B cell (primary cell): ENCODE data around the gene CFAP53. TPM values are rescaled to one million over a fixed set of nuclear protein-coding genes. Genes with fewer than 3 reads are reported as not detected.
"Not testable (repeated sequence)": the region's sequence is repeated elsewhere in the genome, so short reads cannot be mapped to it uniquely, and the experiment has no call there.

ENCODE experiments used
- ATAC-seq: fragments of 200-7000 bp; cut with Tn5 transposase; one replicate; pipeline ENCODE4 v1.10.0; 2021; ENCODE audit warnings: low read depth, mild to moderate bottlenecking, moderate number of reproducible peaks, moderate library complexity
- CTCF ChIA-PET: fragments of 350-600 bp; sonication (Branson Sonifier 250); formaldehyde crosslinking; loops from one replicate; lab custom pipeline; 2021; ENCODE audit warnings: antibody characterized with exemption, inconsistent platforms; lab: Charles Lee
- POLR2A ChIA-PET: fragments of 350-600 bp; sonication (Branson Sonifier 250); formaldehyde crosslinking; loops from one replicate; lab custom pipeline; 2021; ENCODE audit warnings: antibody characterized with exemption; lab: Charles Lee
- DNase-seq: peaks from one replicate; pipeline ENCODE4 v3.0.0; 2013
- H2AFZ ChIP-seq: 2 replicates; pipeline ENCODE4 v1.6.1; 2012; ENCODE audit warnings: mild to moderate bottlenecking, low read depth, low read length; ENCODE audit not compliant: insufficient read depth, poor library complexity, severe bottlenecking
- H3K27ac ChIP-seq, 2 donors: 1 replicate in 1 of 2; 2 replicates in 1 of 2; pipeline ENCODE4 v1.5.1; 2012 to 2013; ENCODE audit warnings: low read length in 2 of 2, mild to moderate bottlenecking in 2 of 2, moderate library complexity in 1 of 2
- H3K27me3 ChIP-seq, 4 experiments: fragments of 200-600 bp in 1 of 4; sonication (generic) in 1 of 4; replicated peaks in 1 of 4; 1 replicate in 2 of 4; 2 replicates in 2 of 4; pipeline versions ENCODE4 v1.6.1 to v1.7.0; 2013 to 2016; ENCODE audit warnings: low read length in 3 of 4, mild to moderate bottlenecking in 2 of 4, mixed read lengths in 1 of 4, moderate library complexity in 1 of 4; ENCODE audit not compliant: insufficient read depth in 4 of 4, control insufficient read depth in 3 of 4; ENCODE audit errors: control extremely low read depth in 1 of 4
- H3K36me3 ChIP-seq, 2 experiments: replicated peaks in 1 of 2; 1 replicate in 1 of 2; 2 replicates in 1 of 2; pipeline versions ENCODE4 v1.6.1 to v1.7.1; 2013; ENCODE audit warnings: low read length in 1 of 2; ENCODE audit not compliant: insufficient read depth in 2 of 2, control insufficient read depth in 1 of 2; ENCODE audit errors: control extremely low read depth in 1 of 2, extremely low read depth in 1 of 2
- H3K4me1 ChIP-seq, 2 donors: fragments of 200-600 bp in 1 of 2; sonication (generic) in 1 of 2; 1 replicate in 1 of 2; 2 replicates in 1 of 2; pipeline versions ENCODE4 v1.5.1 to v1.6.1; 2013 to 2017; ENCODE audit warnings: low read length in 2 of 2; ENCODE audit not compliant: control insufficient read depth in 2 of 2, insufficient read depth in 2 of 2
- H3K4me2 ChIP-seq: replicated peaks from 2 replicates; pipeline ENCODE3; 2012; ENCODE audit warnings: mild to moderate bottlenecking, low read depth, low read length; ENCODE audit not compliant: poor library complexity, severe bottlenecking
- H3K4me3 ChIP-seq, 5 experiments: fragments of 200-600 bp in 1 of 5; sonication (generic) in 1 of 5; 1 replicate in 3 of 5; 2 replicates in 2 of 5; pipeline versions ENCODE4 v1.5.1 to v1.7.0; 2011 to 2016; ENCODE audit warnings: low read length in 4 of 5, mild to moderate bottlenecking in 4 of 5, low read depth in 2 of 5, control low read depth in 1 of 5, moderate library complexity in 1 of 5; ENCODE audit not compliant: insufficient read depth in 1 of 5; ENCODE audit errors: control extremely low read depth in 1 of 5, extremely low read depth in 1 of 5
- H3K79me2 ChIP-seq: fragments of 200-600 bp; sonication (generic); one replicate; pipeline ENCODE4 v1.6.0; 2016; ENCODE audit warnings: low read length; ENCODE audit not compliant: control insufficient read depth, insufficient read depth
- H3K9ac ChIP-seq: fragments of 200-600 bp; sonication (generic); 2 replicates; pipeline ENCODE4 v1.6.1; 2017; ENCODE audit warnings: mild to moderate bottlenecking, low read length, moderate library complexity
- H3K9me3 ChIP-seq, 3 donors: one replicate each; pipeline versions ENCODE4 v1.6.1 to v1.7.1; 2013; ENCODE audit warnings: low read length in 2 of 3; ENCODE audit not compliant: control insufficient read depth in 2 of 3, insufficient read depth in 1 of 3; ENCODE audit errors: control extremely low read depth in 1 of 3
- H4K20me1 ChIP-seq: 2 replicates; pipeline ENCODE4 v1.6.0; 2012; ENCODE audit warnings: mild to moderate bottlenecking, low read length; ENCODE audit not compliant: insufficient read depth, control insufficient read depth, poor library complexity, severe bottlenecking
- H3K27ac Mint-ChIP-seq: one replicate; pipeline ENCODE4 v1.8.0; 2021; ENCODE audit warnings: mixed read lengths
- H3K27me3 Mint-ChIP-seq: one replicate; pipeline ENCODE4 v1.8.0; 2021; ENCODE audit warnings: mixed read lengths
- H3K4me1 Mint-ChIP-seq: one replicate; pipeline ENCODE4 v1.8.0; 2021; ENCODE audit warnings: mixed read lengths
- H3K4me3 Mint-ChIP-seq: one replicate; pipeline ENCODE4 v1.8.0; 2021; ENCODE audit warnings: mixed read lengths
- H3K9me3 Mint-ChIP-seq: one replicate; pipeline ENCODE4 v1.8.0; 2022; ENCODE audit warnings: mixed read lengths; ENCODE audit not compliant: insufficient read depth
- EZH2 ChIP-seq: IDR thresholded peaks from 2 replicates; pipeline ENCODE4 v1.6.1; 2012; ENCODE audit warnings: borderline replicate concordance, low read depth, mild to moderate bottlenecking, moderate library complexity, low read length; ENCODE audit not compliant: insufficient read depth, poor library complexity, severe bottlenecking
- WGBS: methylation state at CpG from one replicate; pipeline ENCODE4 v1.1.5; 2013; ENCODE audit warnings: missing lambda C conversion rate; ENCODE audit not compliant: insufficient coverage; 5-methylcytosine and 5-hydroxymethylcytosine counted together
- intact Hi-C: fragments of 100-400 bp; cut with micrococcal nuclease; formaldehyde crosslinking; loops from one replicate; pipeline ENCODE4 v1.10.0; 2022
- polyA plus RNA-seq: library from polyadenylated mRNA; depleted of rRNA; stranded (reverse); fragments of >200 nt; gene quantifications from 2 replicates; pipeline ENCODE4 v1.2.3, GENCODE V29; 2012
- total RNA-seq, 2 donors: library from RNA; stranded (reverse); fragments of 120-200 nt in 1 of 2; gene quantifications; 1 replicate in 1 of 2; 2 replicates in 1 of 2; pipeline versions ENCODE4 v1.2.3 to v1.2.4, GENCODE V29; 2013 to 2022
- TF ChIP-seq, protein P1 (sequence below): fragments of 200-600 bp; IDR thresholded peaks from one replicate; pipeline ENCODE4 v1.8.0; 2022; ENCODE audit warnings: antibody characterized with exemption, mild to moderate bottlenecking

The CFAP53 gene
- total and polyA plus RNA-seq, 2 donors (not counting 1 experiment from before 2014, with no cell fraction given): 0.04 to 0.79 TPM

DNA sequence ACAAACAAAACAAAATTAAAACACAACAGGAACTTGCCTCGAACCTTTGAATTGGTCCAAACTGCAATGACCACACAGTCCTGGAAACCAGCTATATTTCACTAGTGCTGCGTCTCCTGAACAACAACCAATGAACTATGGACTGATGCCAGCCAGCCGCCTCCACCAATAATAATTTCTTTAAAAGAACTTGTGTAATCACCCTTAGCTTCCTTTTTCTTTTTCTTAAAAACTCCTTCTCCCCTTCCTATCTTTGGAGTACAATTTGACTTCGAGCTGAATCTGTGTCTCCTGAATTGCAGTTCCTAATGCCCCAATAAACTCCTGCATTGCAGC is 22.8 kb upstream of the CFAP53 start:
- CTCF ChIA-PET: interaction anchor here (1.3 to 4.0 kb wide), 4 partner anchors 18 to 68 kb away, joined by 4 to 22 read pairs (median 8); partner anchors contain the start of gene CFAP53
- no peaks in the 10 kb centered on the region for H3K27me3 Mint-ChIP-seq
- 93% methylated on average over 4 of the region's 4 CpGs for WGBS
- TF ChIP-seq EZH2: no peak
- TF ChIP-seq, protein P1, sequence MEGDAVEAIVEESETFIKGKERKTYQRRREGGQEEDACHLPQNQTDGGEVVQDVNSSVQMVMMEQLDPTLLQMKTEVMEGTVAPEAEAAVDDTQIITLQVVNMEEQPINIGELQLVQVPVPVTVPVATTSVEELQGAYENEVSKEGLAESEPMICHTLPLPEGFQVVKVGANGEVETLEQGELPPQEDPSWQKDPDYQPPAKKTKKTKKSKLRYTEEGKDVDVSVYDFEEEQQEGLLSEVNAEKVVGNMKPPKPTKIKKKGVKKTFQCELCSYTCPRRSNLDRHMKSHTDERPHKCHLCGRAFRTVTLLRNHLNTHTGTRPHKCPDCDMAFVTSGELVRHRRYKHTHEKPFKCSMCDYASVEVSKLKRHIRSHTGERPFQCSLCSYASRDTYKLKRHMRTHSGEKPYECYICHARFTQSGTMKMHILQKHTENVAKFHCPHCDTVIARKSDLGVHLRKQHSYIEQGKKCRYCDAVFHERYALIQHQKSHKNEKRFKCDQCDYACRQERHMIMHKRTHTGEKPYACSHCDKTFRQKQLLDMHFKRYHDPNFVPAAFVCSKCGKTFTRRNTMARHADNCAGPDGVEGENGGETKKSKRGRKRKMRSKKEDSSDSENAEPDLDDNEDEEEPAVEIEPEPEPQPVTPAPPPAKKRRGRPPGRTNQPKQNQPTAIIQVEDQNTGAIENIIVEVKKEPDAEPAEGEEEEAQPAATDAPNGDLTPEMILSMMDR: no peak
- H3K79me2 ChIP-seq: peaks cover 10% of the 10 kb centered on the region
- no peak overlapping the region for H3K4me2 ChIP-seq
- H3K4me3 Mint-ChIP-seq: peak overlapping the region; percentile 70
- intact Hi-C loops: loop anchor here (5.0 kb wide), 2 partner anchors 908 to 1337 kb away; partner anchors contain the start of genes MEX3C and SMAD7
- DNase-seq: no peak
- H3K27ac ChIP-seq: no peak overlapping the region
- H3K36me3 ChIP-seq: peaks cover 0 to 21% of the 10 kb centered on the region in 2 experiments
- H3K4me3 ChIP-seq: no peak overlapping the region
- POLR2A ChIA-PET: no interaction called here
- H3K9me3 ChIP-seq: no peaks in the 10 kb centered on the region
- peaks cover 7% of the 10 kb centered on the region for H4K20me1 ChIP-seq
- peak overlapping the region; percentile 59 for H3K27ac Mint-ChIP-seq
- peaks cover 28% of the 10 kb centered on the region for H3K4me1 Mint-ChIP-seq
- no peaks in the 10 kb centered on the region for H3K27me3 ChIP-seq
- peaks cover 8 to 13% of the 10 kb centered on the region in 2 donors for H3K4me1 ChIP-seq
- H2AFZ ChIP-seq: peak overlapping the region; percentile 0
- no peak overlapping the region for H3K9ac ChIP-seq
- H3K9me3 Mint-ChIP-seq: peaks cover 3% of the 10 kb centered on the region
- ATAC-seq: no peak

DNA sequence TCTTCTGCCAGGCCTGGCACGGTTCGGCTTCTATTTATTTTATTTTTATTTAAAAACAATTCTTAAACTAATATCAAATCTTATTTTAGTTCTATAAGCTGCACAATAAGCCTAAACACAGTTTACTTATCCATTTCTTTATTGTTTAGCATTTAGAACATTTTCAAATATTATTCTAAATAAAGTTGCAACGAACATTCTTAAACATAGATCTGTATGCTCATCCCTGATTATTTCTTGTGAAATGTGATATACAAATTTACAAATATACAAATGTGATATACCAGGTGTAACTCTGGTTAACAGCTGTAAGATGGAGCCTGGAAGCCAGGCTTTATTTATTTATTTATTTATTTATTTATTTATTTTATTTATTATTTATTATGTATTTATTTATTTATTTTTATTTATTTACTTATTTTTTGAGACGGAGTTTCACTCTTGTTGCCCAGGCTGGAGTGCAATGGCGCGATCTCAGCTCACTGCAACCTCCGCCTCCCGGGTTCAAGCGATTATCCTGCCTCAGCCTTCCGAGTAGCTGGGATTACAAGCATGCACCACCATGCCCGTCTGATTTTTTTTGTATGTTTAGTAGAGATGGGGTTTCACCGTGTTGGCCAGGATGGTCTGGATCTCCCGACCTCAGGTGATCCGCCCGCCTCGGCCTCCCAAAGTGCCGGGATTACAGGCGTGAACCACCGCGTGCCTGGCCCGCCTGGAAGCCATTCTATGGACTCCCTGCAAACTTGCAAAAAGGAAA is 22.2 kb upstream of the CFAP53 start:
- intact Hi-C loops: loop anchor here (1.0 to 5.0 kb wide), 5 partner anchors 10 to 1336 kb away; partner anchors contain the start of genes C18orf32, MEX3C and SMAD7
- Histone ChIP-seq H3K9ac (peak overlapping the region; percentile 82), H3K4me1 (peaks cover 8 to 13% of the 10 kb centered on the region in 2 donors), H3K27ac (peak overlapping the region; percentile 93), H2AFZ (peak overlapping the region; percentile 92), H3K79me2 (peaks cover 10% of the 10 kb centered on the region), H3K4me3 (peak overlapping the region; percentile 64 to 97 (median 90)), H3K4me2 (peak overlapping the region; percentile 91), H3K36me3 (peaks cover 0 to 27% of the 10 kb centered on the region in 2 experiments)
- H4K20me1 ChIP-seq, POLR2A ChIA-PET, H3K9me3 Mint-ChIP-seq, ATAC-seq, H3K27me3 Mint-ChIP-seq, DNase-seq, H3K9me3 ChIP-seq, H3K27me3 ChIP-seq: not testable (repeated sequence)
- Mint-ChIP-seq H3K4me3 (peak overlapping the region; percentile 98), H3K4me1 (peaks cover 31% of the 10 kb centered on the region), H3K27ac (peak overlapping the region; percentile 94)
- CTCF ChIA-PET: interaction anchor here (1.3 to 4.0 kb wide), 4 partner anchors 17 to 69 kb away, joined by 4 to 22 read pairs (median 8); partner anchors contain the start of gene CFAP53
- 100% methylated on average over 11 of the region's 21 CpGs for WGBS
